M059J (cell line): Measurements from ENCODE around the gene GABBR2. TPM values are rescaled to one million over a fixed set of nuclear protein-coding genes. Genes with fewer than 3 reads are reported as not detected.
A peak's percentile ranks its signal among the peaks of the same experiment; 100 is the strongest.

Source experiments
- DNase-seq: peaks from one replicate; pipeline ENCODE4 v3.0.0-alpha.2; 2012; ENCODE audit warnings: low read depth
- total RNA-seq: library from RNA; depleted of rRNA; stranded (reverse); fragments of >200 nt; shearing (Covaris generic); gene quantifications from 2 replicates; pipeline ENCODE4 v1.2.3, GENCODE V29; 2014

GABBR2 gene
- total RNA-seq, 1 experiment from 2014 or later: not detected

DNA sequence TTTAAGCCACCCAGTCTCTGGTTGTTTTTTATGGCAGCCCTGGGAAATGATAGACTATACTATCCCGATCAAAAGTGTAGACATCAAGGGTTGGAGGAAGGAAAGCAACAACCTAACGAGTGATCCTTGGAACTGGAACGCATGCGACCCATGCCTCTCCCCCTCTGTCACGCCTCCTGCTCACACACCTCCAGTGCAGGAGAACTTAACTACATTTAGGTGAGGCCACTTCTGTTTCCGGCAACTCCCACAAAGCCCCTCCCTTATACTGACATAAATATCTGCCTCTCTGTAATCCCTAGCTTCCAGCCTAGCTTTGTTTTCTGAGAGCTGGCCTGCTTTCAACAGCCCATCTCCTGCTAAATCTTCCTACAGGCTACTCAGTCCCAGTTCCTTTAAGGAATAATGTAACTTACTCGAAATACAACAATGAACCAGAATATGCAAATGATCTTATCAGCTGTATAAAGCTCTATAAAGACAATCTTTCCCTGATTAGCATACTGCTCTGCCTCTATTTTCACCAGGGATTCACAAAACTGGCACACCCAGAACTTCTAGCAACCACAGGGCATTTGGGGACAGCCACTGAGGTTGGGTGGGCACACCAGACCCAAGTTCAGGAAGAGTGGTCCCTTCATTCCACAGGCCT lies 73.9 kb downstream of the GABBR2 start:
- DNase-seq: no peak

DNA sequence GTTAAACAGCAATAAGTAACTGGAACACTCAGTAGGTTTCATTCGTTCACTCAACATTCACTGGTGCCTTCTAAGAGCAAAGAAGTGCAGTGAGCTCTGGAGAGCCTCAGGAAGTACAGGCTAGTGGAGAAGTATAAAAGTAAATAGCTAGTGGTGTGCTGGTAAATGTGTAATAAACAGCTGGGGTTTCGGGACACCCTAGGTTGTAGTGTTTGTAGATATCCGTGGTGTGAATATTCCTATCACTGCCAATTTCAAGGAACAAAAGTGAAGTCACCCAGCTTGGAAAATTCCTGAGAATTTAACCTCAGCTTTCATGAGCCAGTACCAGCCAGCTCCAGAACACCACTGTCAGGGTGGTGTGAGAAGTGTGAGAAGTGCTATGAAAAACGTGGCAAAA lies 75.9 kb downstream of the GABBR2 start:
- DNase-seq: no peak

DNA sequence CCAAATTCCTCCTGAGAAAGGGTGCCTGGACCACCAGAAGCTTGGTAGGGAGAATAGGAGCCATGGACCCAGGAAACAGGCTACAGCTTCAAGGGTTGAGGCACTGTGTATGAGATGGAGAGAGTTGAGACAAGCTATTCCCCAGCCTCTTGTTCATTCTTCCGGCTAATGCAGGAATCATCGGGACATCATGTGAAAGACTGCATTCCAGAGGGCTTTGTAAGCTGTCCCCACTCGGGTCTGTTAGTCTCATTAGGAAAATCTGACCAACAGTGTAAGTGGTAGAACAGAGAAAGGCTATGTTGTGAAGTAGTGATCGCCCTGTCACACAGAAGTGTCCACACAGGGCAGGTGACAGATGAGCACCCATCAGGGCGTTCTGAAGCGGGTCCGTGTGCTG lies 81.4 kb downstream of the GABBR2 start:
- DNase-seq: peak; percentile 25

DNA sequence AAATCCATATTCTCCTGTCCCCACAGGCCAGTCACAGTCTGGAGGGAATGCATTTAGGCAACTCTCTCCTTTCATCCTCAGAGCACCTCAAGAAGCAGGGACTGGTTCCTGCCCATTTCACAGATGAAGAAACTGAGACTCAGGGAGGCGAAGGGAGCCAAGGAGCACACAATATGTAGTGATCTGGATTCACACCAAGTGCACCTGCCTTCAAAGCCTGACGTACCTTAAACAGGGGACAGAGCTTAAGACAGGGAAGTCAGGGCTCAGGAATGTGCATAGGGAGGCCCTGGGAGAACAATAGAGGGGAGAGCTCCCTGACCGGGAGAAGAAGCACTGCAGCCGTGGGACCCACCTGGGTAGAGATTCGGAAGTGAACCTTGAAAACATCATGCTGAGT lies 83.0 kb downstream of the GABBR2 start:
- DNase-seq: no peak

DNA sequence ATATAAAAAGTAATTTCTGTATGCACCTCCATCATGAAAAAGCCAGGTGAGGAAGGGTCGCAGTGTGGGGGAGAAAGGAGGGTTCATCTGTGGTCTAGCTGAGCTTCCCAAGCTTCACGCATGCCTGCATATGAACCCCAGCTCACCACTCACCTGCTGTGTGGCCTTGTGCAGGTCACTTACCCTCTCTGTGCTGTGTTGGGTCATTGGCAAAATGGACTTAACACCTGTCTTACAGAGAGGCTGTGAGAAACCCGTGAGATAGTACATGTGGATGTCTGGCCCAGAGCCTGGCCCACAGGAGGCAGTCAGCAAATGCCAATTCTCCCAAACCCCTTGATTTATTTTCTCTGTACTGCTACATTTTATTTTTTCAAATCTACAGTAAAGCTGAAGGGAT lies 88.9 kb downstream of the GABBR2 start:
- no peak for DNase-seq

DNA sequence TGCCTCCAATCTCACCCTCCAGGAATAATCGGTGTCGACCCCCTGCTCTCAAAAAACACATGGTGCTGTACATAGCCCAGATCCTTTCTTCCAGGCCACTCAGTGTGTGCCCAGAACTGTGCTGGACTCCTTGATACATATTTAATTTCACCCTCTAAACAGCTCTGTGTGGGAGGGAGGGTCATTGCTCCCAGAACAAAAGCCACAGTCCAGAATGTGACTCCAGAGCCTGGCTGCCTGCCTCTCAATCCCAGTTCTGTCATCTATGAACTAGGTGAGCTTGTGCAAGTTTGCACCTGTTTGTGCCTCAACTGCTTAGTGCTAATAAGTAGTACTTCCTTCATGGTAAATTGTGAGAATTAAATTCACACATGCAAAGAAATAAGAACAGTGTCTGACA lies 93.1 kb downstream of the GABBR2 start:
- no peak for DNase-seq

DNA sequence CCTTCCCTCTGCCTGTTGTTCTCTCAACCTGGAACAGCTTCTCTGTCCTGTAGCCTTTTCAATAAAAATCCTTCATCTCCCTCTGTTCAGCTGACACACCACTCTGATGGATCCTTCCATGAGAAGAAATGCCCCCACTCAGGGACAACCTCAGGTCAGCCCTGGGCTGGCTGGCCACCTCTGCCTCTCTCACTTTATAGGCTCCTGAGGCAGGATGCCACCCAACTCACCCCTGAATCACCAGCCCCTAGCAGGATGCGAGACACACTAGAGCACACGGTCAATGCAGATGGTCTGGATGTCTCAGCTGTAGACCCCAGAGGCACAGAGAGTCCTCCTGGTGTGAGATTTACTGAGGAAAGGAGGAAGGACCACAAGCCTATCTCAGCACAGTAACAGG lies 93.8 kb downstream of the GABBR2 start:
- DNase-seq: no peak

DNA sequence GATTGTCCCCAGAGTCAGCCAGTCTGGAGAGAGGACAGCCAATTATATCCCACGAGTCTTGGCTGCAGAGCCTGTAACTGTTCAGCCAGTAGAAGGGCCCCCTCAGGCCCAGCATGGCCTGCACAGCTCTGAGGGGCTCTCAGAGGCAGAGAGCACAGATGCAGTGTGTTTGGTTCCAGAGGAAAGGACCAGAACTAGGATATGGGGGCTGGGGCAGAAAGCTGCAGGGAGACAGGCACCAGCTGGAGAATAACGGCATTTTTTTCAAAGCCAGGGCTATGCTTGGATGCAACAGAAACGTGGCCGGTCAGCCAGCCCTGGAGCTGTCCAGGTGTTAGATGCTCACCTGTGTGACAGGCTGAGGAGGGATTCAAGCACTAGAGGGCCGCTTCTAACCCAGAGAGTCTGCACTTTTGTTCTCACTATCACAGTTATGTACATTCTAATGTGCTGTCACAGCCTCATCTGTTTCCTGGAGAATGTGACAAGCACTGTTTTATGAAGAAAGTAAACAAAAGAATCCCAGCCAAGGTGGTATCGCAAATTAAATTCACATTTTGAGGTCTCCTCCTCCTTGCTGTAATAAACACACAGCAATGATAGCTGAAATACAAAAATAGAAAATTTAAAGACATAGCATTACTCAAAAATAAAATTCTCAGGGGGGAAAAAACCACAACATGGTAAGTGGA lies 96.5 kb downstream of the GABBR2 start:
- DNase-seq: no peak

DNA sequence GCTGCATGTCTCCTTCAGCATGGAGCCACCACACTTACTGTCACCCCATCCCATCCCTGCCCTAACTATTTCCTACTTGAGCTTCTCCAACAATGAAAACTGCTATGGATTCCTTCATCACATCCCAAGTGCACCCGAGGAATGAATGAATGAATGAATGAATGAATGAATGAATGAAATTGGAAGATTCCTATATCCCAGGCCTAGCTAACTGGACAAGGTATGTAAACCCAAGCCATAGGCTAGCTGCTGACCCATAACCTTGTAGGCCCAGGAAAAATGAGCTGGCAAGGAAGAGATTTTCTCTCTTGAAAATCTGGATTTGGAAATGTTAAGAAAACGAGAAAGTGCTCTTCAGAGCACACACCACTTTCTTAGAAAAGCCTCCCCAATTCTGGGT lies 97.4 kb downstream of the GABBR2 start:
- DNase-seq: no peak

DNA sequence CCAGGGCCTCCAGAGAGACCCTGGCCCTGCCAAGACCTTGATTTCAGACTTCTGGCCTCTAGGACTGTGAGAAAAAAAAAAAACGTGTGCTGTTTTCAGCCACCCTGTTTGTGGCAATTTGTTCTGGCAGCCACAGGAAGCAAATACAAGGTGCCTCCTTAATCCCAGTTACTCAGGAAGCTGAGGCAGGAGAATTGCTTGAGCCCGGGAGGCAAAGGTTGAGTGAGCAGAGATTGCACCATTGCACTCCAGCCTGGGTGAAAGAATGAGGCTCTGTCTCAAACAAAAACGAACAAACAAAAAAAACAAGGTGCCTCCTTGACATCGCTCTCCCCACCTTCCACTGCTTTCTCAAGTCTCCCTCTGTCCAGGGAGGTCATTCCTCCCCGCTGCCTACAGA lies 98.0 kb downstream of the GABBR2 start:
- no peak for DNase-seq

DNA sequence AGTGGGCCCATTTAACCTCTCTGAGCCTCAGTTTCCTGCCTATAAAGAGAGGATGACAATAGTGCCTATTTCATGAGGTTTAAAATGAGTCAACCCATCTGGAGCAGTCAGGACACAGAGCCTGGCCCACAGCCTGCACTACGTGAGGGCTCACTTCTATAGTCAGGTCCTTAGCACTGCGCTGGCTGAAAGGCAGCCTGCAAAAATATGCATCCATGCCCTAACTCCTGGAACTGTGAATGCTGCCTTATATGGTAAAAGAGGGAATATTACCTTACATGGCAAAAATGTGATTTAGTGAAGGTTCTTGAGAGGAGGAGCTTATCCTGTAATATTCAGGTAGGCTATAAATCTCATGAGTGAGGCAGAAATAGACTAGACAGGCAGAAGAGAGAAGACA lies 98.5 kb downstream of the GABBR2 start:
- DNase-seq: peak; percentile 6

DNA sequence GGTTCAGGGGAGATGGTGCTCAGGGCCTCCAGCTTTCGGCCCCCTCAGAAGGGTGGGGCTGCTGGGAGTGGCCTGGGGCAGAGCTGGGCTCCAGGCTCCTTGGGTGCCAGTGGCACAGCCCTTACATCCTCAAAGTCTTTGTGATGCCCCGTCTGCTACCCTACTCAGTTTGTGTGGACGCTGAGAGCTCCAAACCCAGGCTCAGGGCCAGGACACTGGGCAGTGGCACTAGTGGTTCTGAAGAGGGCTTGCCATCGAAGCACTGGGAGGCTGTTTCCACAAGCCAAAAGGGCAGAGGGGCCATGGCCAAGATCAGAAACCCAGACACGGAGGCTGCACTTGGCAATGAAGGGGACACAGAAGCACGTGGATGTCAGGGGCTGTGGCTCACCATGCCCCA lies 99.1 kb downstream of the GABBR2 start:
- no peak for DNase-seq

DNA sequence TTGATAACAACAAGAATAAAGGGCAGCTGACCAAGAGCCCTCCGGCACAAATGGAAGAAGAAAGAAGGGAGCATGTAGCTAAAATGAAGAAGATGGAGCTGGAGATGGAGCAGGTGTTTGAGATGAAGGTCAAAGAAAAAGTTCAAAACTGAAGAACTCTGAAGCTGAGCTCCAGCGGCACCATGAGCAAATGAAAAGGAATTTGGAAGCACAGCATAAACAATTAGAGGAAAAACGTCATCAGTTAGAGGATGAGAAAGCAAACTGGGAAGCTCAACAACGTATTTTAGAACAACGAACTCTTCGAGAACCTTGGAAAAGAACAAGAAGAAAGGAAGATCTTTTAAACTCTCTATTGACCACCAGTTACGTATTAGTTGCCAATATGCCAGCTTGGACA lies 100.9 kb downstream of the GABBR2 start:
- DNase-seq: peak; percentile 69

DNA sequence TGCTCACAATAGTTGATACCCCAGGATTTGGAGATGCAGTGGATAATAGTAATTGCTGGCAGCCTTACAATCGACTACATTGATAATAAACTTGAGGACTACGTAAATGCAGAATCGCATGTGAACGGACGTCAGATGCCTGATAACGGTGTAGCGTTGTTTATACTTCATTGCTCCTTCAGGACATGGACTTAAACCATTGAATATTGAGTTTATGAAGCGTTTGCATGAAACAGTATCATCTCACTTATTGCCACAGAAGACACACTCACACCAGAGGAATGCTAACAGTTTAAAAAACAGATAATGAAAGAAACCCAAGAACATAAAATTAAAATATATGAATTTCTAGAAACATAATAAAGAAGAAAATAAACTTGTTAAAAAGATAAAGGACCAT lies 101.6 kb downstream of the GABBR2 start:
- DNase-seq: no peak

DNA sequence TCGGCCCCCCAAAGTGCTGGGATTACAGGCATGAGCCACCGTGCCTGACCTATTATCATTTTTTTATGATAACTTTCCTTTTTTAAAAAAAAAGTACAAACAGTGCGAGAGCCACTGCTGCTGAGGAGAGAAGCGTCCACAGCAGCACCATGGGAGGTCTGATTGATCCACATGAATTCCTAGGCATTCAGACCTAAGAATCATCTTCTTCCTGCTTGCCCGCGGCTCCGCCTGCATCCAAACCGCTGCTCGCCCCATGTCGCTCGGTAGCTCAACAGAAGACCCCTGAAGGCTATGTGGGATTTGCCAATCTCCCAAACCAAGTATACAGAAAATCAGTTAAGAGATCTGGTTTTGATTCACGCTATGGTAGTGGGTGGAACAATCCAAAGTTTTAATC lies 102.0 kb downstream of the GABBR2 start:
- no peak for DNase-seq

DNA sequence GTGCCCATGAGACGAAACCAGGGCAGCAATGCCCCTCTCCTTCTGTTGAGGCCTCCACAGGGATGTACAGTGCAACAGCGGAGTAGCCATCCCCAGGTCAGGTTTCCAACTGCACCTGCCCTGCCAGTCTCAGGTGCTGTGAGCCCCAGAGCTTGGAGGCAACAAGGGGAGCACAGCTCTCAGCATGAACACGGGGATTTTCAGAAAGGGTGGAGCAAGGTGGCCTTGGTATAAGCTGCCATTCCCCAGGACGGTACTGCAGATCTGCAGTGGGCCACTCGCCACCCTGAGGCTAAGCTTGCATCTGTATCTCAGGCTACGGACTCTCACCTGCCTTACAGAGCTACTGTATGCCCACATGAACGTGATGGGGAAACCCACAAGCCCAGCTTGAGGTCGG lies 103.6 kb downstream of the GABBR2 start:
- DNase-seq: no peak

DNA sequence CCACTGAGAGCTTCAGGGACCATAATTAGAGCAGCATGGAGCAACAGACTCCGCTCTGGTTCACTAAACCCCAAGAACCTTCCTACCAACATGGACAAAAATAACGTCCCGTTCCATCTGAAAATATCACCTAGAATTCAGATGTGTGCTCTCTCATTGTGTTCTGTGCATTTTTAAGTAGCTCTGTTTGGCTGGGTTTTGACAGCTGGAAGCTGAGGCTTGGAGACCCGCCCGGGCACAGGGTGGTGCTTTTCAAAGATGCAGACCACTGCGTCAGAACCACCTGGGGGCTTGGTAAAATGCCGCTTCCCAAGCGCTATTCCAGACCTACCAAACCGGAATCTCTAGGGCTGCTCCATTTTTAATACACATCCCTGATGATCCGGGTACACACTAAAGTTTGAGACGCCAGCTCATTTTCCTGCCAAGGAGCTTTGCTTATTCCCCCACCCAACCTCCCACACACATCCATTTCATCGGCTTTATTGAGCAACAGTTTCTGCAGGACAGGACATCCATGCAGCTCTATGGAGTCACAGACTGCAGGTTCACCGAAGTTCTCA lies 104.8 kb downstream of the GABBR2 start:
- DNase-seq: no peak

DNA sequence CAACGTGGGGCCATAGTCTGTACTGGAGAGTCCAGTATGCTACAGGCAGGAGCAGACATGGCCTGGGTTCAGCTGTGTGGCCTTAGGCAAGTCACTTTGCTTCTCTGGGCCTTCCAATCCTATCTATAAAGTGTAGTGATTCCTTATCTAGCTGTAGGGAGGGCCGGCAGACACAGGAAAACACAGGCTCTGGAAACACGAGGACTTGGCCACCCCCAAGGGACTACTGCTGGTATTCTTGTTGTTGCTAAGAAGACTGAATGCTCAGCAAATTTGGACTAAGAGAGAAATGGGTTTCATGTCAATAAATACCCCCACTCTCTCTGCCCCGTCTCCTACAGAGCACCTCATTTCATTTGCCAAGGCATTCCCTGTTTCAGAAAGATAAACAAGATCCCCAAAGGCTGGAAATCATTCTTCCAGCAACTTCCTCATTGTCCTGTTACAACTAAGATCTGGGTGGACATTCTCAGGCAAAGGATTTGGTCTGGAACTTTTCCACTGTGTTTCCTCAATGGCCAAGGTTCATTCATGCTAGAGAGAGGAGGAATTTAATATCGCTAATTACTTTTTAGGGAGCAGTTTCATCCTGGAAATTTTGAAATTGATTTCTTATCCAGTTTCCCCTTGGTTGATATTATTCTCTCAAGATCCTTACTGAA lies 105.8 kb downstream of the GABBR2 start:
- no peak for DNase-seq

DNA sequence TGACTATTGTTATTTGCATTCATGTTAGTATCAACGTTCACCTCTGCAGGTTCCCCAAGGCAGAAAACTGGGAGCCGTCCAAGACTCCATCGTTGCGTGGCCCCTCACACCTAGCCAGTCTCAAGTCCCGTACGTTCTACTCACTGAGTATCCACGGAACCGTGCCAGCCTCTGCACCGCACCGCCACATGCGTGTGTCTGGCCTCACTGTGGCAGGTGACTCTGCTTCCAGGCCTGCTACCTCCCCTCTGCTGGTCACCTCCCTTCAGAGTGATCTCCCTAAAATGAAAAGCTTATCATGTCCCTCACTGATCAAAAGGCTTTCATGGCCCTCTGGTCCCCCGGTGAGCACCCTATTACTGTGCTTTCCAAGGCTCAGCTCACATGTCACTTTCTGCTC lies 108.1 kb downstream of the GABBR2 start:
- DNase-seq: no peak

DNA sequence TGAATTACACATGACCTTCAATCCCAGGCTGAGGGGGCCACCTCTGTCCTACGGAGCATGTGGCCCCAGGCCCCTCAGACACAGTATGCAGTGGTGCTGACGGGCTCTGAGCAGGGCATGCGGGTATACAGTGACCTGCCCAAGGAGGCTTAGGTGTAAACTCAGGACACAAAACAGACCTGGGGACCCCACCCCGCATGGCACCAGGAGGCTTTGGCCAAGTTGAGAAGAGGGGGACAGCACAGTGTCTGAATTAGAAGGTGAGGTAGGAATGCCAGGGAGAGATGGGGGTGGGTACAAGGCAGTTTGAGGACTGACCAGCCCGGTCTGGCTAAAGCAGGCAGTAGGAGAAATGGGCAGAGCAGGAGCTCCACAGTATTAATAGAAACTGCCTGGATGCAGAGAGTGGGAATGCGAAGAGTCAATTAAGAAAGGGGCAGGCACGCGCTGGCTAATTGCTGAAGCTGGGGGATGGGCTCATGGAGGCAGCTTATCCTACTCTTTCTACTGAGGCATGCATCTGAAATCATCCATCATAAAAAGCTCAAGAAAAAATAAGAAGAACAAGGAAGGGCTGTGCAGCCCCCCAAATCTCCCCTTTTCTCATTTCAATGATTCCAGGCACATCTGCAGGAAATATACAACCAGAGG lies 109.0 kb downstream of the GABBR2 start:
- no peak for DNase-seq

DNA sequence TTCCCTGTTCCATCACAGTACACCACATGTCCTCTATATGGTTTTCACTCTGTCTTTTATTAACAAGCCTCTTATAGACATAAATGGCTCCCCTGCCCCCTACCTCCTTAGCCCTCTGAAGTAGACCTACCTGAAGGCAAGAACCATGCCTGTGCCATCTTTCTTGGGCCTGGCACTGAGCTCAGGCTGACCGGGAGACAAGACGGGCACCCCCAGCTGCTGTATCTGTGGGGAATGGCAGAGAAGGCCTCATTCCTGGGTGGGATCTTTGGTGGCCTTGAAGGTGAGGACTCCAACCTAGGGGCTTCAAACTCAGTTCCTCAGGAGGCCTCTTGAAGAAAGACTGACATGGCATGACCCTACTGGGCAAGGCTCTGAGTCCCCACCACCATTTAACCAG lies 109.9 kb downstream of the GABBR2 start:
- DNase-seq: no peak

DNA sequence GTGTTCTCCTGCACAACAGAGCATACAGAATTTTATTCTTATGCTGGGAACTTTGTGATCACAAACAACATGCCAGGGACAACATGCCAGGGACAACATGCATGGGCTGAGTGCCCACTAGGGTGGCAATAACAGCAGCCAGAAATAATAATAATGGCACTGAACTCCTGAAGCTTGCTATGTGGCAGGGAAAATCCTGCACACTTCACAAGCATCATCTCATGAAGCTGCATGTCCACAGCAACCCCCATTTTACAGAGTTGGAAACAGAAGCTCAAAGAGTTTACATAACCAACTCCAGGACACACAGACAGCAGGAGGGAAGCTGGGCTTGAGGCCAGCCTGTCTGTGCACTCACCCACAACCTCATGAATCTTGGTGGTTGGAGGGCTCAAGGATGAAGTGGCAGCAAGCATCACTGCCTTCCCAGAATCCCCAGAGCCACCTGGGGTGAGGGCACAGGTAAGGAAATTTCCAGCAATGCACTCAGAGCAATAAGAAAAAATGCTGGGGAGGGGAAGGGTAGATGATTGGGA lies 111.4 kb downstream of the GABBR2 start:
- no peak for DNase-seq
